Trophoblast cell (in vitro differentiated cells and primary cell): ENCODE data around the gene MAPKAPK2.

Experiments
- DNase-seq, 2 donors: peaks; one replicate each; pipeline ENCODE4 v3.0.0-alpha.2; 2016
- H2AFZ ChIP-seq: 2 replicates; pipeline ENCODE4 v1.6.1; 2013; ENCODE audit warnings: low read length, moderate library complexity, mild to moderate bottlenecking; ENCODE audit not compliant: insufficient read depth, poor library complexity
- H2AK5ac ChIP-seq: 2 replicates; pipeline ENCODE4 v1.6.1; 2013; ENCODE audit warnings: mild to moderate bottlenecking, low read length
- H2BK120ac ChIP-seq: 2 replicates; pipeline ENCODE4 v1.6.1; 2013; ENCODE audit warnings: low read length, mild to moderate bottlenecking, moderate library complexity; ENCODE audit not compliant: insufficient read depth, poor library complexity
- H2BK12ac ChIP-seq: 2 replicates; pipeline ENCODE4 v1.6.1; 2013; ENCODE audit warnings: mild to moderate bottlenecking, low read length, moderate library complexity
- H2BK5ac ChIP-seq: 2 replicates; pipeline ENCODE4 v1.6.1; 2013; ENCODE audit warnings: low read length, low read depth, moderate library complexity, mild to moderate bottlenecking; ENCODE audit not compliant: poor library complexity
- H3K14ac ChIP-seq: 2 replicates; pipeline ENCODE4 v1.6.1; 2013; ENCODE audit warnings: mild to moderate bottlenecking, low read length
- H3K18ac ChIP-seq: 2 replicates; pipeline ENCODE4 v1.6.1; 2013; ENCODE audit warnings: mild to moderate bottlenecking, low read length
- H3K23ac ChIP-seq: 2 replicates; pipeline ENCODE4 v1.6.1; 2013; ENCODE audit warnings: low read length
- H3K27ac ChIP-seq: 2 replicates; pipeline ENCODE4 v1.5.1; 2013; ENCODE audit warnings: low read depth, mild to moderate bottlenecking, inconsistent platforms, low read length, moderate library complexity
- H3K27me3 ChIP-seq: 2 replicates; pipeline ENCODE4 v1.6.1; 2013; ENCODE audit warnings: inconsistent platforms, mild to moderate bottlenecking, low read length, moderate library complexity; ENCODE audit not compliant: insufficient read depth
- H3K36me3 ChIP-seq, 2 experiments: 1 replicate in 1 of 2; 2 replicates in 1 of 2; pipeline ENCODE4 v1.6.1; 2013; ENCODE audit warnings: low read length in 2 of 2, mild to moderate bottlenecking in 2 of 2, moderate library complexity in 1 of 2; ENCODE audit not compliant: insufficient read depth in 2 of 2, control insufficient read depth in 1 of 2
- H3K4ac ChIP-seq: 2 replicates; pipeline ENCODE4 v1.6.1; 2013; ENCODE audit warnings: low read depth, mild to moderate bottlenecking, low read length, moderate library complexity
- H3K4me1 ChIP-seq, 2 experiments: 1 replicate in 1 of 2; 2 replicates in 1 of 2; pipeline ENCODE4 v1.6.1; 2013; ENCODE audit warnings: low read length in 2 of 2, mild to moderate bottlenecking in 2 of 2, moderate library complexity in 1 of 2; ENCODE audit not compliant: insufficient read depth in 2 of 2, control insufficient read depth in 1 of 2
- H3K4me2 ChIP-seq: 2 replicates; pipeline ENCODE4 v1.6.1; 2013; ENCODE audit warnings: inconsistent platforms, mild to moderate bottlenecking, low read length, moderate library complexity
- H3K4me3 ChIP-seq: 2 replicates; pipeline ENCODE4 v1.5.1; 2013; ENCODE audit warnings: mild to moderate bottlenecking, low read depth, low read length, inconsistent platforms
- H3K79me1 ChIP-seq: one replicate; pipeline ENCODE4 v1.6.1; 2013; ENCODE audit warnings: low read length
- H3K79me2 ChIP-seq: 2 replicates; pipeline ENCODE4 v1.6.1; 2013; ENCODE audit warnings: low read length, mild to moderate bottlenecking; ENCODE audit not compliant: control insufficient read depth, insufficient read depth, poor library complexity
- H3K9ac ChIP-seq: 2 replicates; pipeline ENCODE4 v1.6.1; 2013; ENCODE audit warnings: mild to moderate bottlenecking, low read length
- H3K9me3 ChIP-seq: 2 replicates; pipeline ENCODE4 v1.6.1; 2013; ENCODE audit warnings: low read depth, mild to moderate bottlenecking, control low read depth, inconsistent platforms, low read length; ENCODE audit not compliant: insufficient read depth
- H4K12ac ChIP-seq: 2 replicates; pipeline ENCODE4 v1.6.1; 2013; ENCODE audit warnings: low read depth, mild to moderate bottlenecking, low read length, moderate library complexity
- H4K8ac ChIP-seq: 2 replicates; pipeline ENCODE4 v1.6.1; 2013; ENCODE audit warnings: low read depth, mild to moderate bottlenecking, low read length, moderate library complexity
- H4K91ac ChIP-seq: one replicate; pipeline ENCODE4 v1.6.1; 2013; ENCODE audit warnings: low read depth, mild to moderate bottlenecking, low read length, moderate library complexity
- WGBS: extraction: QIAGEN DNeasy Blood & Tissue Kit; methylation state at CpG from one replicate; pipeline ENCODE4 v1.1.7; 2013; ENCODE audit warnings: missing lambda C conversion rate; ENCODE audit not compliant: insufficient read length, insufficient coverage; ENCODE audit errors: extremely low coverage; 5-methylcytosine and 5-hydroxymethylcytosine counted together

MAPKAPK2 gene

GRCh38 chr1:206653715-206654459 lies 30.8 kb upstream of the MAPKAPK2 start:
- no CpG with 5 or more reads among the region's 7 CpGs for WGBS
- Histone ChIP-seq H3K18ac (no peak overlapping the region), H3K4me1 (no peaks in the 10 kb centered on the region), H3K79me1 (no peaks in the 10 kb centered on the region), H3K4ac (no peak overlapping the region), H4K8ac (no peak overlapping the region), H3K27ac (no peak overlapping the region), H4K91ac (no peak overlapping the region), H3K27me3 (no peaks in the 10 kb centered on the region), H4K12ac (no peak overlapping the region), H2BK5ac (no peak overlapping the region), H3K4me3 (no peak overlapping the region), H3K4me2 (no peak overlapping the region), H2BK120ac (no peak overlapping the region), H3K14ac (no peak overlapping the region), H3K79me2 (no peaks in the 10 kb centered on the region), H3K36me3 (no peaks in the 10 kb centered on the region), H2BK12ac (no peak overlapping the region), H3K9ac (no peak overlapping the region), H2AFZ (no peak overlapping the region), H3K23ac (no peak overlapping the region), H2AK5ac (no peak overlapping the region), H3K9me3 (no peaks in the 10 kb centered on the region)
- DNase-seq: no peak

GRCh38 chr1:206654828-206655227 lies 29.9 kb upstream of the MAPKAPK2 start:
- Histone ChIP-seq H2BK5ac (no peak overlapping the region), H3K27me3 (no peaks in the 10 kb centered on the region), H3K9ac (no peak overlapping the region), H3K4me1 (no peaks in the 10 kb centered on the region), H2BK12ac (no peak overlapping the region), H3K18ac (no peak overlapping the region), H3K23ac (no peak overlapping the region), H2BK120ac (no peak overlapping the region), H3K36me3 (no peaks in the 10 kb centered on the region), H4K12ac (no peak overlapping the region), H3K9me3 (no peaks in the 10 kb centered on the region), H2AK5ac (no peak overlapping the region), H3K4me2 (no peak overlapping the region), H3K14ac (no peak overlapping the region), H4K8ac (no peak overlapping the region), H4K91ac (no peak overlapping the region), H3K27ac (no peak overlapping the region), H3K4ac (no peak overlapping the region), H3K79me1 (no peaks in the 10 kb centered on the region), H2AFZ (no peak overlapping the region), H3K79me2 (no peaks in the 10 kb centered on the region), H3K4me3 (no peak overlapping the region)
- DNase-seq: no peak
- no CpG with 5 or more reads among the region's 2 CpGs for WGBS

- Histone ChIP-seq H4K8ac (no peak overlapping the region), H2AK5ac (no peak overlapping the region), H2BK12ac (no peak overlapping the region), H3K27me3 (no peaks in the 10 kb centered on the region), H3K18ac (no peak overlapping the region), H2BK5ac (no peak overlapping the region), H3K79me1 (no peaks in the 10 kb centered on the region), H3K4me3 (no peak overlapping the region), H3K36me3 (no peaks in the 10 kb centered on the region), H3K4ac (no peak overlapping the region), H4K12ac (no peak overlapping the region), H3K4me2 (no peak overlapping the region), H3K23ac (no peak overlapping the region), H2AFZ (no peak overlapping the region), H3K27ac (no peak overlapping the region), H2BK120ac (no peak overlapping the region), H3K9ac (no peak overlapping the region), H3K9me3 (no peaks in the 10 kb centered on the region), H3K79me2 (no peaks in the 10 kb centered on the region), H4K91ac (no peak overlapping the region), H3K14ac (no peak overlapping the region), H3K4me1 (no peaks in the 10 kb centered on the region)
- no CpG with 5 or more reads among the region's 4 CpGs for WGBS
- no peak for DNase-seq
Observed at GRCh38 chr1:206655471-206655882, 29.2 kb upstream of the MAPKAPK2 start.

DNA sequence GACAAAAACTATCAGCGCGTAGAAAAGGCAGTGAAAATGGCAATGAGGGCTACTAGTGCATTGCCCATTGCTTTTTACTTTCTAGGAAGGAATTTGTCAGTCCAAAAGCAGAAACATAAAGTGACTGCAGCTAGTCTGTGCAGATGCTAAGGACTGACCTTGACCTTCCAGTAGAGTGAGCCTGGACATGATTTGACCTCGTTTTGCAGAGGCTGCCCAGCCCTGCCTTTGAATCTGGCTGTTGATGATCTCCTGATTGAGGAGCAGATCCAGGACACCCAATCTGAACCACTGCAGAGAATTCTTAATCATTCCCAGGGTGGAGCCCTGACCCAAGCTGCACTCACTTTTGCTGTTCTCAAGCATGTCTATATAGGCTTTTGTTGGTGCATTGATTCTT lies 27.8 kb upstream of the MAPKAPK2 start:
- Histone ChIP-seq H3K79me1 (no peaks in the 10 kb centered on the region), H2BK5ac (no peak overlapping the region), H3K9ac (no peak overlapping the region), H4K91ac (no peak overlapping the region), H4K12ac (no peak overlapping the region), H4K8ac (no peak overlapping the region), H2BK120ac (no peak overlapping the region), H3K23ac (no peak overlapping the region), H3K4me2 (no peak overlapping the region), H3K9me3 (no peaks in the 10 kb centered on the region), H3K27ac (no peak overlapping the region), H3K4ac (no peak overlapping the region), H3K4me3 (no peak overlapping the region), H2AK5ac (no peak overlapping the region), H3K79me2 (no peaks in the 10 kb centered on the region), H2AFZ (no peak overlapping the region), H3K14ac (no peak overlapping the region), H3K27me3 (no peaks in the 10 kb centered on the region), H3K36me3 (no peaks in the 10 kb centered on the region), H3K4me1 (no peaks in the 10 kb centered on the region), H2BK12ac (no peak overlapping the region), H3K18ac (no peak overlapping the region)
- WGBS: no CpG with 5 or more reads among the region's 3 CpGs
- DNase-seq: no peak
